Suprapubic skin (tissue), 4 donors: Measurements from ENCODE around the gene TRIP12. TPM values are rescaled to one million over a fixed set of nuclear protein-coding genes. Genes with fewer than 3 reads are reported as not detected.
"Not testable (repeated sequence)": the region's sequence is repeated elsewhere in the genome, so short reads cannot be mapped to it uniquely, and the experiment has no call there.

Experiments
- DNase-seq, 2 donors: peaks; one replicate each; pipeline ENCODE4 v3.0.0-alpha.2; 2019; ENCODE audit warnings: low spot score in 2 of 2
- H3K27ac ChIP-seq: fragments of 200-600 bp; sonication (generic); one replicate; pipeline ENCODE4 v1.5.1; 2019
- H3K27me3 ChIP-seq: fragments of 200-600 bp; sonication (generic); one replicate; pipeline ENCODE4 v1.5.1; 2019
- H3K36me3 ChIP-seq: fragments of 200-600 bp; sonication (generic); one replicate; pipeline ENCODE4 v1.5.1; 2019
- H3K4me1 ChIP-seq: fragments of 200-600 bp; sonication (generic); one replicate; pipeline ENCODE4 v1.5.1; 2019
- H3K4me3 ChIP-seq: fragments of 200-600 bp; sonication (generic); one replicate; pipeline ENCODE4 v1.5.1; 2019; ENCODE audit warnings: mild to moderate bottlenecking
- H3K9me3 ChIP-seq: fragments of 200-600 bp; sonication (generic); one replicate; pipeline ENCODE4 v1.5.1; 2019
- CTCF ChIP-seq, 2 donors: fragments of 200-600 bp in 1 of 2; fragments of 450-650 bp in 1 of 2; sonication (generic) in 1 of 2; IDR thresholded peaks; one replicate each; pipeline ENCODE4 v1.5.1; 2016 to 2019; ENCODE audit warnings: antibody characterized with exemption in 2 of 2, mild to moderate bottlenecking in 1 of 2, moderate library complexity in 1 of 2
- EP300 ChIP-seq: sonication (generic); formaldehyde crosslinking; IDR thresholded peaks from one replicate; pipeline ENCODE4 v1.6.1; 2017; ENCODE audit warnings: antibody characterized with exemption
- POLR2A ChIP-seq, 2 donors: fragments of 450-650 bp; IDR thresholded peaks; one replicate each; pipeline ENCODE4 v1.6.1; 2017; ENCODE audit warnings: antibody characterized with exemption in 2 of 2, mild to moderate bottlenecking in 2 of 2, moderate library complexity in 2 of 2
- POLR2AphosphoS5 ChIP-seq, 3 donors: sonication (generic); formaldehyde crosslinking; IDR thresholded peaks; one replicate each; pipeline ENCODE4 v1.6.1; 2017; ENCODE audit warnings: antibody characterized with exemption in 3 of 3
- WGBS: methylation state at CpG from one replicate; pipeline ENCODE4 v1.1.5; 2018; 5-methylcytosine and 5-hydroxymethylcytosine counted together
- total RNA-seq, 4 donors: library from RNA; depleted of rRNA; stranded (reverse); fragments of >200 nt; gene quantifications; one replicate each; pipeline ENCODE4 v1.1.0, GENCODE V29; 2016

TRIP12 gene
- total RNA-seq = 100 to 1,000 TPM; 124 to 227 (median 143) TPM

- Histone ChIP-seq H3K27me3 (no peaks in the 10 kb centered on the region), H3K36me3 (no peaks in the 10 kb centered on the region), H3K4me1 (peaks cover 38% of the 10 kb centered on the region), H3K4me3 (peak within 1 kb of the TSS; percentile 98), H3K27ac (peak within 1 kb of the TSS; percentile 96), H3K9me3 (no peaks in the 10 kb centered on the region)
- peak; percentile 94 to 96 for DNase-seq
- TF ChIP-seq POLR2A (IDR thresholded peaks at IDR 0.05) = no peak
- TF ChIP-seq POLR2AphosphoS5 (IDR thresholded peaks at IDR 0.05) = peak in 2 of 3 donors; percentile 56 to 89
- 0% methylated on average over 11 of the region's 49 CpGs for WGBS
Measured at GRCh38 chr2:229921892-229922448, at the start of gene TRIP12. TSS of gene TRIP12 (minus strand) at chr2:229922009. CDS start at chr2:229880079, 41,930 bp downstream.

DNA sequence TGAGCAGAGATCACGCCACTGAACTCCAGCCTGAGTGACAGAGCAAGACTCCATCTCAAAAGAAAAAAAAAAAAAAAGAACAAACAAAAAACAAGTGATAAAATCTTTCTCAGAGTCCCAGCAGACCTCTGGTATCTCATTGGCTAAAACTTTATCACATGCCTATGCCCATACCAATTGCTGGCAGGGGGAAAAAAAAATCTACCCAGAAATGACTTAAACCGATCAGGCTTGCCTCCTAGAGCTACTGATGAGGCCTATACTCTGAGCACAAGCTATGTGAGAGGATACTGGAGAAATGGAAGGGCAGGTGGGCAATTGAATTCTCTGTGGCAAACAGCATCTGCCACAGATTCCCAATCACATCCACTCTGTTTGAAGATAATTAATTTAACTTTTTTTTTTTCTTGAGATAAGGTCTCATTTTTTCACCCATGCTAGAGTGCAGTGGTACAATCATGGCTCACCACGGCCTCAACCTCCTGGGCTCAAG is 49.5 kb upstream of the TRIP12 start:
- no peak overlapping the region for H3K27ac ChIP-seq
- no peaks in the 10 kb centered on the region for H3K36me3 ChIP-seq
- TF ChIP-seq CTCF (IDR thresholded peaks at IDR 0.05) (no peak), POLR2AphosphoS5 (IDR thresholded peaks at IDR 0.05) (no peak), POLR2A (IDR thresholded peaks at IDR 0.05) (no peak), EP300 (no peak)
- H3K4me3 ChIP-seq = no peak overlapping the region
- no peaks in the 10 kb centered on the region for H3K4me1 ChIP-seq
- WGBS = 89% methylated on average over 3 of the region's 3 CpGs
- no peak for DNase-seq
- H3K27me3 ChIP-seq = no peaks in the 10 kb centered on the region
- H3K9me3 ChIP-seq = no peaks in the 10 kb centered on the region

DNA sequence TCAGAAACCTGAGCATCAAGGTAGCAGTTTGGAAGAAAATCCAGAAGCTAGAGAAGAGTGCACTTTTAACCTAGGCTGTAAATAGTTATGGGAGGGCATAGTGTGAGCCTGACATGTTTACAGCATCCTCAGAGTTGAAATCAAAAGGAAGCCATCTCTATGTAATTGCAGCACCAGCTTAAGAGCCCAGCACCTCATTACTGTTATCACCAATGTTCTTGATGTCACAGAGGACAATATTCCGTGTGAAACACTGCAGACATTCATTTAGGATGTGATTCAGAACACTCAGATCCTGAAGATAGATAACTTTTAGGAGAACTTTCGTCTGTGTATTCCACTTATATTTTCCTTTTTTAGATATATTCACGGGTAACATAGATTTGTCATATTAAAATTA is 48.6 kb upstream of the TRIP12 start:
- Histone ChIP-seq H3K36me3 (no peaks in the 10 kb centered on the region), H3K9me3 (no peaks in the 10 kb centered on the region), H3K27me3 (no peaks in the 10 kb centered on the region), H3K4me3 (no peak overlapping the region), H3K27ac (no peak overlapping the region), H3K4me1 (no peaks in the 10 kb centered on the region)
- TF ChIP-seq CTCF (IDR thresholded peaks at IDR 0.05) = no peak
- no peak for TF ChIP-seq POLR2A (IDR thresholded peaks at IDR 0.05)
- no peak for TF ChIP-seq EP300
- no peak for TF ChIP-seq POLR2AphosphoS5 (IDR thresholded peaks at IDR 0.05)
- 86% methylated on average over 3 of the region's 3 CpGs for WGBS
- no peak for DNase-seq

DNA sequence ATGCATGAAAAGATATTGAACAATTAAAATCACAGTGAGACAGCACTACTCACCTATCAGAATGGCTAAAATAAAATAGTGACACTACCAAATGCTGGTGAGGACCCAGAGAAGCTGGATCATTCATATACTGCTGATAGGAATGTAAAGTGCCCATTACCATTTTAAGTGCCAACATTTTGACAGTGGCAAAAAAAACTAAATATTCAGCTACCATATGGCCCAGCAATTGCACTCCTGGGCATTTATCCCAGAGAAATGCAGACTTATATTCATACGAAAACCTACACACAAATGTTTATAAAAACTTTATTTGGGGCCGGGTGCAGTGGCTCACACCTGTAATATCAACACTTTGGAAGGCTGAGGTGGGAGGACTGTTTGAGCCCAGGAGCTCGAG is 48.1 kb upstream of the TRIP12 start:
- no peak for DNase-seq
- no peaks in the 10 kb centered on the region for H3K4me1 ChIP-seq
- H3K27me3 ChIP-seq = no peaks in the 10 kb centered on the region
- H3K9me3 ChIP-seq = no peaks in the 10 kb centered on the region
- H3K27ac ChIP-seq = no peak overlapping the region
- no peak overlapping the region for H3K4me3 ChIP-seq
- TF ChIP-seq EP300 (no peak), POLR2AphosphoS5 (IDR thresholded peaks at IDR 0.05) (no peak), POLR2A (IDR thresholded peaks at IDR 0.05) (no peak)
- WGBS = 86% methylated on average over 3 of the region's 3 CpGs
- no peaks in the 10 kb centered on the region for H3K36me3 ChIP-seq

- 96% methylated on average over 9 of the region's 9 CpGs for WGBS
- not testable (repeated sequence) for H3K27ac ChIP-seq, H3K36me3 ChIP-seq, H3K4me1 ChIP-seq, DNase-seq, H3K9me3 ChIP-seq, H3K27me3 ChIP-seq, H3K4me3 ChIP-seq
Measured at GRCh38 chr2:229963596-229963995, 41.8 kb upstream of the TRIP12 start.

- Histone ChIP-seq H3K4me1 (no peaks in the 10 kb centered on the region), H3K9me3 (no peaks in the 10 kb centered on the region), H3K27me3 (no peaks in the 10 kb centered on the region), H3K36me3 (no peaks in the 10 kb centered on the region), H3K27ac (no peak overlapping the region), H3K4me3 (no peak overlapping the region)
- WGBS = 90% methylated on average over 3 of the region's 3 CpGs
- TF ChIP-seq POLR2A (IDR thresholded peaks at IDR 0.05) (no peak), CTCF (IDR thresholded peaks at IDR 0.05) (no peak), POLR2AphosphoS5 (IDR thresholded peaks at IDR 0.05) (no peak), EP300 (no peak)
- no peak for DNase-seq
Measured at GRCh38 chr2:229956491-229956890, 34.7 kb upstream of the TRIP12 start.

DNA sequence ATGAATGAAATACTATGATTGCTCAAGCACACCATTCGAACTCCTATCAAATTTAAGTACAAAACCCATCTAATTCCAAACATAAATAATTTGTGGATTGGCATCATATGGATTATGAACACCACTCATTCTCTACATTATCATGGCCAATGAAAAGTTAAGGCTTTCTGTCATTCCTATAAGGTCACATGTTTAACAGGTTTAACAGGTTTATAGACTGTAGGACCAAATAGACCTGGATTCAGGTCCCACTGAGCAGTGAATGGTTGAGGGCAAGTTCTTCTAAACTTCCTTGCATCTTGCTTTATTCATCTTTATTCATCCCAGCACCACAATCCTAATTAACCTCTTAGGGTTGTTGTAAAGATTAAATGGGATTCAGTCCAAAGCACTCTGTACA is 33.9 kb upstream of the TRIP12 start:
- no peak for DNase-seq
- no peak overlapping the region for H3K4me3 ChIP-seq
- H3K4me1 ChIP-seq = no peaks in the 10 kb centered on the region
- TF ChIP-seq POLR2A (IDR thresholded peaks at IDR 0.05) (no peak), EP300 (no peak), POLR2AphosphoS5 (IDR thresholded peaks at IDR 0.05) (no peak), CTCF (IDR thresholded peaks at IDR 0.05) (no peak)
- no peaks in the 10 kb centered on the region for H3K27me3 ChIP-seq
- H3K9me3 ChIP-seq = no peaks in the 10 kb centered on the region
- H3K27ac ChIP-seq = no peak overlapping the region
- 80% methylated on average over 1 of the region's 1 CpG for WGBS
- no peaks in the 10 kb centered on the region for H3K36me3 ChIP-seq
